B cell (primary cell): Measurements from ENCODE around the gene ACHE. TPM values are rescaled to one million over a fixed set of nuclear protein-coding genes. Genes with fewer than 3 reads are reported as not detected.

ENCODE experiments used
- ATAC-seq: fragments of 200-7000 bp; cut with Tn5 transposase; one replicate; pipeline ENCODE4 v1.10.0; 2021; ENCODE audit warnings: low read depth, mild to moderate bottlenecking, moderate number of reproducible peaks, moderate library complexity
- CTCF ChIA-PET: fragments of 350-600 bp; sonication (Branson Sonifier 250); formaldehyde crosslinking; loops from one replicate; lab custom pipeline; 2021; ENCODE audit warnings: antibody characterized with exemption, inconsistent platforms; lab: Charles Lee
- POLR2A ChIA-PET: fragments of 350-600 bp; sonication (Branson Sonifier 250); formaldehyde crosslinking; loops from one replicate; lab custom pipeline; 2021; ENCODE audit warnings: antibody characterized with exemption; lab: Charles Lee
- DNase-seq: peaks from one replicate; pipeline ENCODE4 v3.0.0; 2013
- H2AFZ ChIP-seq: 2 replicates; pipeline ENCODE4 v1.6.1; 2012; ENCODE audit warnings: mild to moderate bottlenecking, low read depth, low read length; ENCODE audit not compliant: insufficient read depth, poor library complexity, severe bottlenecking
- H3K27ac ChIP-seq, 2 donors: 1 replicate in 1 of 2; 2 replicates in 1 of 2; pipeline ENCODE4 v1.5.1; 2012 to 2013; ENCODE audit warnings: low read length in 2 of 2, mild to moderate bottlenecking in 2 of 2, moderate library complexity in 1 of 2
- H3K27me3 ChIP-seq, 4 experiments: fragments of 200-600 bp in 1 of 4; sonication (generic) in 1 of 4; replicated peaks in 1 of 4; 1 replicate in 2 of 4; 2 replicates in 2 of 4; pipeline versions ENCODE4 v1.6.1 to v1.7.0; 2013 to 2016; ENCODE audit warnings: low read length in 3 of 4, mild to moderate bottlenecking in 2 of 4, mixed read lengths in 1 of 4, moderate library complexity in 1 of 4; ENCODE audit not compliant: insufficient read depth in 4 of 4, control insufficient read depth in 3 of 4; ENCODE audit errors: control extremely low read depth in 1 of 4
- H3K36me3 ChIP-seq, 2 experiments: replicated peaks in 1 of 2; 1 replicate in 1 of 2; 2 replicates in 1 of 2; pipeline versions ENCODE4 v1.6.1 to v1.7.1; 2013; ENCODE audit warnings: low read length in 1 of 2; ENCODE audit not compliant: insufficient read depth in 2 of 2, control insufficient read depth in 1 of 2; ENCODE audit errors: control extremely low read depth in 1 of 2, extremely low read depth in 1 of 2
- H3K4me1 ChIP-seq, 2 donors: fragments of 200-600 bp in 1 of 2; sonication (generic) in 1 of 2; 1 replicate in 1 of 2; 2 replicates in 1 of 2; pipeline versions ENCODE4 v1.5.1 to v1.6.1; 2013 to 2017; ENCODE audit warnings: low read length in 2 of 2; ENCODE audit not compliant: control insufficient read depth in 2 of 2, insufficient read depth in 2 of 2
- H3K4me2 ChIP-seq: replicated peaks from 2 replicates; pipeline ENCODE3; 2012; ENCODE audit warnings: mild to moderate bottlenecking, low read depth, low read length; ENCODE audit not compliant: poor library complexity, severe bottlenecking
- H3K4me3 ChIP-seq, 5 experiments: fragments of 200-600 bp in 1 of 5; sonication (generic) in 1 of 5; 1 replicate in 3 of 5; 2 replicates in 2 of 5; pipeline versions ENCODE4 v1.5.1 to v1.7.0; 2011 to 2016; ENCODE audit warnings: low read length in 4 of 5, mild to moderate bottlenecking in 4 of 5, low read depth in 2 of 5, control low read depth in 1 of 5, moderate library complexity in 1 of 5; ENCODE audit not compliant: insufficient read depth in 1 of 5; ENCODE audit errors: control extremely low read depth in 1 of 5, extremely low read depth in 1 of 5
- H3K79me2 ChIP-seq: fragments of 200-600 bp; sonication (generic); one replicate; pipeline ENCODE4 v1.6.0; 2016; ENCODE audit warnings: low read length; ENCODE audit not compliant: control insufficient read depth, insufficient read depth
- H3K9ac ChIP-seq: fragments of 200-600 bp; sonication (generic); 2 replicates; pipeline ENCODE4 v1.6.1; 2017; ENCODE audit warnings: mild to moderate bottlenecking, low read length, moderate library complexity
- H3K9me3 ChIP-seq, 3 donors: one replicate each; pipeline versions ENCODE4 v1.6.1 to v1.7.1; 2013; ENCODE audit warnings: low read length in 2 of 3; ENCODE audit not compliant: control insufficient read depth in 2 of 3, insufficient read depth in 1 of 3; ENCODE audit errors: control extremely low read depth in 1 of 3
- H4K20me1 ChIP-seq: 2 replicates; pipeline ENCODE4 v1.6.0; 2012; ENCODE audit warnings: mild to moderate bottlenecking, low read length; ENCODE audit not compliant: insufficient read depth, control insufficient read depth, poor library complexity, severe bottlenecking
- H3K27ac Mint-ChIP-seq: one replicate; pipeline ENCODE4 v1.8.0; 2021; ENCODE audit warnings: mixed read lengths
- H3K27me3 Mint-ChIP-seq: one replicate; pipeline ENCODE4 v1.8.0; 2021; ENCODE audit warnings: mixed read lengths
- H3K4me1 Mint-ChIP-seq: one replicate; pipeline ENCODE4 v1.8.0; 2021; ENCODE audit warnings: mixed read lengths
- H3K4me3 Mint-ChIP-seq: one replicate; pipeline ENCODE4 v1.8.0; 2021; ENCODE audit warnings: mixed read lengths
- H3K9me3 Mint-ChIP-seq: one replicate; pipeline ENCODE4 v1.8.0; 2022; ENCODE audit warnings: mixed read lengths; ENCODE audit not compliant: insufficient read depth
- CTCF ChIP-seq: fragments of 200-600 bp; IDR thresholded peaks from one replicate; pipeline ENCODE4 v1.8.0; 2022; ENCODE audit warnings: antibody characterized with exemption, mild to moderate bottlenecking
- EZH2 ChIP-seq: IDR thresholded peaks from 2 replicates; pipeline ENCODE4 v1.6.1; 2012; ENCODE audit warnings: borderline replicate concordance, low read depth, mild to moderate bottlenecking, moderate library complexity, low read length; ENCODE audit not compliant: insufficient read depth, poor library complexity, severe bottlenecking
- WGBS: methylation state at CpG from one replicate; pipeline ENCODE4 v1.1.5; 2013; ENCODE audit warnings: missing lambda C conversion rate; ENCODE audit not compliant: insufficient coverage; 5-methylcytosine and 5-hydroxymethylcytosine counted together
- intact Hi-C: fragments of 100-400 bp; cut with micrococcal nuclease; formaldehyde crosslinking; loops from one replicate; pipeline ENCODE4 v1.10.0; 2022
- polyA plus RNA-seq: library from polyadenylated mRNA; depleted of rRNA; stranded (reverse); fragments of >200 nt; gene quantifications from 2 replicates; pipeline ENCODE4 v1.2.3, GENCODE V29; 2012
- small RNA-seq: library from RNA; depleted of rRNA; stranded (forward); fragments of <200 nt; gene quantifications from one replicate; pipeline ENCODE3, GENCODE V24; 2012; ENCODE audit warnings: low replicate concordance, low read depth; ENCODE audit not compliant: insufficient read length
- total RNA-seq, 2 donors: library from RNA; stranded (reverse); fragments of 120-200 nt in 1 of 2; gene quantifications; 1 replicate in 1 of 2; 2 replicates in 1 of 2; pipeline versions ENCODE4 v1.2.3 to v1.2.4, GENCODE V29; 2013 to 2022

ACHE gene
- total and polyA plus RNA-seq, 2 donors (not counting 1 experiment from before 2014, with no cell fraction given), result 0.13 to 0.15 TPM

- ATAC-seq (no peak), DNase-seq (no peak)
- H3K27me3 ChIP-seq, result no peaks in the 10 kb centered on the region
- H3K9me3 ChIP-seq, result no peaks in the 10 kb centered on the region
- H3K36me3 ChIP-seq, result no peaks in the 10 kb centered on the region
- Mint-ChIP-seq H3K27ac (no peak overlapping the region), H3K4me1 (peaks cover 13% of the 10 kb centered on the region), H3K27me3 (no peaks in the 10 kb centered on the region), H3K4me3 (no peak overlapping the region), H3K9me3 (no peaks in the 10 kb centered on the region)
- H3K4me2 ChIP-seq, result no peak overlapping the region
- POLR2A ChIA-PET, result no interaction called here
- no peak overlapping the region for H3K27ac ChIP-seq
- H3K9ac ChIP-seq, result no peak overlapping the region
- no peaks in the 10 kb centered on the region for H3K79me2 ChIP-seq
- CTCF ChIA-PET, result interaction anchor here (0.5 kb wide), 1 partner anchor 39 kb away, joined by 5 read pairs; no protein-coding TSS in a partner anchor
- no peaks in the 10 kb centered on the region for H4K20me1 ChIP-seq
- WGBS, result 100% methylated on average over 2 of the region's 8 CpGs
- intact Hi-C loops, result no loop called here
- no peak overlapping the region for H3K4me3 ChIP-seq
- peaks cover 3 to 17% of the 10 kb centered on the region in 2 donors for H3K4me1 ChIP-seq
- H2AFZ ChIP-seq, result no peak overlapping the region
- no peak for TF ChIP-seq CTCF
- TF ChIP-seq EZH2, result no peak
Measured at GRCh38 chr7:100840470-100841100, 55.1 kb downstream of the ACHE start.

Small RNA genes within 50 kb of the gene (small RNA-seq; reads per million reads assigned to genes)
- gene RN7SL549P (not detected), gene RPS29P15 (not detected)

Other genes with a start within 250 kb of the ACHE start
- gene ACTL6B, start 239.4 kb downstream of the ACHE start, total RNA-seq, result not detected in 2 replicates
- not detected in 2 replicates for gene ACTL6B, start 239.4 kb downstream of the ACHE start, polyA plus RNA-seq
- 127 TPM in 2 replicates for gene GNB2, start 222.1 kb downstream of the ACHE start, total RNA-seq
- gene GNB2, start 222.1 kb downstream of the ACHE start, polyA plus RNA-seq, result 211 and 221 TPM in 2 replicates
- 134 and 140 TPM in 2 replicates for gene GIGYF1, start 201.6 kb downstream of the ACHE start, total RNA-seq
- gene GIGYF1, start 201.6 kb downstream of the ACHE start, polyA plus RNA-seq, result 45.9 and 47.1 TPM in 2 replicates
- gene POP7, start 189.8 kb downstream of the ACHE start, total RNA-seq, result 13.0 and 14.4 TPM in 2 replicates
- 8.8 and 15.2 TPM in 2 replicates for gene POP7, start 189.8 kb downstream of the ACHE start, polyA plus RNA-seq
- not detected in 2 replicates for gene EPO, start 175.4 kb downstream of the ACHE start, total RNA-seq
- 0.10 TPM in 1 of 2 replicates, not detected in the other for gene EPO, start 175.4 kb downstream of the ACHE start, polyA plus RNA-seq
- gene ZAN, start 162.3 kb downstream of the ACHE start, total RNA-seq, result not detected in 2 replicates
- gene ZAN, start 162.3 kb downstream of the ACHE start, polyA plus RNA-seq, result not detected in 2 replicates
- 3.3 and 3.9 TPM in 2 replicates for gene EPHB4, start 68.4 kb downstream of the ACHE start, total RNA-seq
- gene EPHB4, start 68.4 kb downstream of the ACHE start, polyA plus RNA-seq, result 12.0 and 15.2 TPM in 2 replicates
- gene SLC12A9, start 43.2 kb downstream of the ACHE start, total RNA-seq, result 77.4 and 80.1 TPM in 2 replicates
- gene SLC12A9, start 43.2 kb downstream of the ACHE start, polyA plus RNA-seq, result 71.9 and 80.0 TPM in 2 replicates
- gene TRIP6, start 28.5 kb downstream of the ACHE start, total RNA-seq, result 13.4 and 13.8 TPM in 2 replicates
- gene TRIP6, start 28.5 kb downstream of the ACHE start, polyA plus RNA-seq, result 6.7 and 6.8 TPM in 2 replicates
- 209 and 224 TPM in 2 replicates for gene SRRT, start 20.8 kb downstream of the ACHE start, total RNA-seq
- 198 TPM in 2 replicates for gene SRRT, start 20.8 kb downstream of the ACHE start, polyA plus RNA-seq
- 3.9 and 4.3 TPM in 2 replicates for gene UFSP1, start 6.2 kb downstream of the ACHE start, total RNA-seq
- gene UFSP1, start 6.2 kb downstream of the ACHE start, polyA plus RNA-seq, result 1.2 and 3.6 TPM in 2 replicates
- gene MUC3A, start 53.6 kb upstream of the ACHE start, total RNA-seq, result not detected in 2 replicates
- not detected in 2 replicates for gene MUC3A, start 53.6 kb upstream of the ACHE start, polyA plus RNA-seq
- not detected in 2 replicates for gene MUC12, start 73.7 kb upstream of the ACHE start, total RNA-seq
- gene MUC12, start 73.7 kb upstream of the ACHE start, polyA plus RNA-seq, result 0.81 TPM in 1 of 2 replicates, not detected in the other
- not detected in 2 replicates for gene MUC17, start 124.2 kb upstream of the ACHE start, total RNA-seq
- gene MUC17, start 124.2 kb upstream of the ACHE start, polyA plus RNA-seq, result not detected in 2 replicates
- 76.1 and 85.7 TPM in 2 replicates for gene TRIM56, start 189.6 kb upstream of the ACHE start, total RNA-seq
- 8.4 and 11.0 TPM in 2 replicates for gene TRIM56, start 189.6 kb upstream of the ACHE start, polyA plus RNA-seq
- 0.07 TPM in 1 of 2 replicates, not detected in the other for gene SERPINE1, start 231.2 kb upstream of the ACHE start, total RNA-seq
- gene SERPINE1, start 231.2 kb upstream of the ACHE start, polyA plus RNA-seq, result 0.09 TPM in 2 replicates